ENCODE results near the gene PLPPR3.

Gene PLPPR3

GRCh38 chr19:845707-846521 lies 24.2 kb upstream of the PLPPR3 start:
- no peak for ATAC-seq
- no peak for TF ChIP-seq TCF4 (CRISPR knock-in tag; IDR thresholded peaks at IDR 0.05; ENCODE audit: borderline replicate concordance)
- TF ChIP-seq ZNF565 (CRISPR knock-in tag; conservative IDR thresholded peaks at IDR 0.05; ENCODE audit: low read depth): no peak
- no peak for TF ChIP-seq ESRRG (CRISPR knock-in tag; IDR thresholded peaks at IDR 0.05)
- no peak for TF ChIP-seq TOX (CRISPR knock-in tag; IDR thresholded peaks at IDR 0.05; ENCODE audit: borderline replicate concordance)
- TF ChIP-seq GLIS3 (CRISPR knock-in tag; IDR thresholded peaks at IDR 0.05): no peak
- TF ChIP-seq CREB5 (CRISPR knock-in tag; IDR thresholded peaks at IDR 0.05; ENCODE audit: low read depth): no peak
- TF ChIP-seq ISL1 (CRISPR knock-in tag; IDR thresholded peaks at IDR 0.05): no peak
- TF ChIP-seq ZNF70 (CRISPR knock-in tag; IDR thresholded peaks at IDR 0.05): no peak
- no peak for TF ChIP-seq PATZ1 (CRISPR knock-in tag; IDR thresholded peaks at IDR 0.05; ENCODE audit: borderline replicate concordance)
- TF ChIP-seq ZFP3 (CRISPR knock-in tag; IDR thresholded peaks at IDR 0.05): no peak
- no peak for TF ChIP-seq SNAI2 (CRISPR knock-in tag; IDR thresholded peaks at IDR 0.05)

- ATAC-seq: no peak
- TF ChIP-seq OSR1 (CRISPR knock-in tag; IDR thresholded peaks at IDR 0.05) (no peak), GLIS3 (CRISPR knock-in tag; IDR thresholded peaks at IDR 0.05) (no peak), CSDC2 (CRISPR knock-in tag; IDR thresholded peaks at IDR 0.05) (no peak), BACH2 (CRISPR knock-in tag; IDR thresholded peaks at IDR 0.05; ENCODE audit: borderline replicate concordance) (no peak), RARB (CRISPR knock-in tag; IDR thresholded peaks at IDR 0.05) (no peak), TCF4 (CRISPR knock-in tag; IDR thresholded peaks at IDR 0.05; ENCODE audit: borderline replicate concordance) (no peak), CSRNP3 (CRISPR knock-in tag; IDR thresholded peaks at IDR 0.05) (no peak), ZFP3 (CRISPR knock-in tag; IDR thresholded peaks at IDR 0.05) (no peak), ISL1 (CRISPR knock-in tag; IDR thresholded peaks at IDR 0.05) (no peak), PATZ1 (CRISPR knock-in tag; IDR thresholded peaks at IDR 0.05; ENCODE audit: borderline replicate concordance) (no peak), ZC3H10 (CRISPR knock-in tag; IDR thresholded peaks at IDR 0.05) (no peak), CREB5 (CRISPR knock-in tag; IDR thresholded peaks at IDR 0.05; ENCODE audit: low read depth) (no peak)
Observed at GRCh38 chr19:844546-844971, 22.8 kb upstream of the PLPPR3 start.

- ATAC-seq: no peak
- no peak for TF ChIP-seq ZFP3 (CRISPR knock-in tag; IDR thresholded peaks at IDR 0.05)
- TF ChIP-seq PPARA (CRISPR knock-in tag; IDR thresholded peaks at IDR 0.05; ENCODE audit: borderline replicate concordance): no peak
- TF ChIP-seq CSDC2 (CRISPR knock-in tag; IDR thresholded peaks at IDR 0.05): no peak
- no peak for TF ChIP-seq ISL1 (CRISPR knock-in tag; IDR thresholded peaks at IDR 0.05)
- TF ChIP-seq GLIS3 (CRISPR knock-in tag; IDR thresholded peaks at IDR 0.05): no peak
- no peak for TF ChIP-seq ZNF70 (CRISPR knock-in tag; IDR thresholded peaks at IDR 0.05)
- TF ChIP-seq ZNF565 (CRISPR knock-in tag; conservative IDR thresholded peaks at IDR 0.05; ENCODE audit: low read depth): no peak
- TF ChIP-seq ZFP30 (CRISPR knock-in tag; IDR thresholded peaks at IDR 0.05): no peak
- no peak for TF ChIP-seq ESRRG (CRISPR knock-in tag; IDR thresholded peaks at IDR 0.05)
- TF ChIP-seq RARB (CRISPR knock-in tag; IDR thresholded peaks at IDR 0.05): no peak
- TF ChIP-seq OSR1 (CRISPR knock-in tag; IDR thresholded peaks at IDR 0.05): no peak
- no peak for TF ChIP-seq POU6F1 (CRISPR knock-in tag; IDR thresholded peaks at IDR 0.05; ENCODE audit: borderline replicate concordance, low read depth)
- TF ChIP-seq BACH2 (CRISPR knock-in tag; IDR thresholded peaks at IDR 0.05; ENCODE audit: borderline replicate concordance): no peak
- no peak for TF ChIP-seq TCF4 (CRISPR knock-in tag; IDR thresholded peaks at IDR 0.05; ENCODE audit: borderline replicate concordance)
- no peak for TF ChIP-seq CREB5 (CRISPR knock-in tag; IDR thresholded peaks at IDR 0.05; ENCODE audit: low read depth)
- TF ChIP-seq ZNF8 (CRISPR knock-in tag; IDR thresholded peaks at IDR 0.05): no peak
Observed at GRCh38 chr19:843836-844545, 22.2 kb upstream of the PLPPR3 start.

All from SK-N-SH treated with all-trans-retinoic acid at 6 μM for 48 hours (cell line).